Neural cell (in vitro differentiated cells): Measurements from ENCODE around the gene FCRL2.

ENCODE experiments used
- CTCF ChIP-seq: fragments of 450-650 bp; IDR thresholded peaks from 2 replicates; pipeline ENCODE4 v1.5.1; 2014; ENCODE audit warnings: antibody characterized with exemption, mild to moderate bottlenecking, moderate library complexity; ENCODE audit not compliant: poor library complexity, severe bottlenecking
- EP300 ChIP-seq: fragments of 450-650 bp; conservative IDR thresholded peaks from 2 replicates; pipeline ENCODE4 v1.6.1; 2014; ENCODE audit warnings: antibody characterized with exemption, mild to moderate bottlenecking, moderate library complexity; ENCODE audit not compliant: poor library complexity, severe bottlenecking
- POLR2AphosphoS5 ChIP-seq: IDR thresholded peaks from 2 replicates; pipeline ENCODE4 v1.6.1; 2012
- SMC3 ChIP-seq: fragments of 450-650 bp; conservative IDR thresholded peaks from 2 replicates; pipeline ENCODE4 v1.6.1; 2014; ENCODE audit warnings: antibody characterized with exemption, mild to moderate bottlenecking, moderate library complexity; ENCODE audit not compliant: poor library complexity

- TF ChIP-seq CTCF (no peak), SMC3 (no peak), POLR2AphosphoS5 (no peak), EP300 (no peak)
Measured at GRCh38 chr1:157700305-157700704, 76.6 kb downstream of the FCRL2 start.
